Activated CD8-positive, alpha-beta T cell treated with anti-CD3 and anti-CD28 coated beads, Interleukin-2, amount 10 ng/mL, durations not matched to agents 7 days and 5 days (primary cell): ENCODE data around the gene FITM1. TPM values are rescaled to one million over a fixed set of nuclear protein-coding genes. Genes with fewer than 3 reads are reported as not detected.

Experiments used
- ATAC-seq: fragments of 150-1000 bp; cut with Tn5 transposase; one replicate; pipeline ENCODE4 v1.10.0; 2021; ENCODE audit warnings: moderate library complexity
- CTCF ChIA-PET: fragments of 350-600 bp; sonication (Branson Sonifier 250); formaldehyde crosslinking; loops from one replicate; lab custom pipeline; 2021; ENCODE audit warnings: antibody characterized with exemption; lab: Charles Lee
- POLR2A ChIA-PET: fragments of 350-600 bp; sonication (Branson Sonifier 250); formaldehyde crosslinking; loops from one replicate; lab custom pipeline; 2021; ENCODE audit warnings: antibody characterized with exemption; lab: Charles Lee
- DNase-seq: peaks from one replicate; pipeline ENCODE4 v3.0.0-alpha.2; 2020
- H3K27ac Mint-ChIP-seq: one replicate; pipeline ENCODE4 v1.8.0; 2021; ENCODE audit warnings: mild to moderate bottlenecking, mixed read lengths
- H3K27me3 Mint-ChIP-seq: one replicate; pipeline ENCODE4 v1.8.0; 2021; ENCODE audit warnings: low read depth, mixed read lengths
- H3K36me3 Mint-ChIP-seq: one replicate; pipeline ENCODE4 v1.8.0; 2021; ENCODE audit warnings: low read depth, mixed read lengths
- H3K4me1 Mint-ChIP-seq: one replicate; pipeline ENCODE4 v1.8.0; 2021; ENCODE audit warnings: low read depth, mixed read lengths
- H3K4me3 Mint-ChIP-seq: one replicate; pipeline ENCODE4 v1.8.0; 2021; ENCODE audit warnings: mild to moderate bottlenecking, mixed read lengths
- H3K9me3 Mint-ChIP-seq: one replicate; pipeline ENCODE4 v1.8.0; 2022; ENCODE audit warnings: mixed read lengths; ENCODE audit not compliant: insufficient read depth
- total RNA-seq, 2 experiments: library from RNA; stranded (reverse); gene quantifications; one replicate each; pipeline ENCODE4 v1.2.3, GENCODE V29; 2021

FITM1 gene
- total RNA-seq, 2 experiments from 2014 or later = 1.4 to 2.1 TPM

- Mint-ChIP-seq H3K27me3 (no peaks in the 10 kb centered on the region), H3K36me3 (peaks cover 86% of the 10 kb centered on the region), H3K9me3 (no peaks in the 10 kb centered on the region), H3K27ac (peak overlapping the region; percentile 100), H3K4me1 (peaks cover 51% of the 10 kb centered on the region), H3K4me3 (peak overlapping the region; percentile 92)
- ChIA-PET CTCF (interaction anchor here (1.1 to 4.2 kb wide), 29 partner anchors 10 to 150 kb away, joined by 3 to 77 read pairs (median 9); partner anchors contain the start of genes CHMP4A, CIDEB, DCAF11 and EMC9), POLR2A (interaction anchor here (0.6 to 7.6 kb wide), 34 partner anchors 11 to 1668 kb away, joined by 3 to 229 read pairs (median 14); partner anchors contain the start of genes CBLN3, CHMP4A, DCAF11 and EMC9)
- no peak for ATAC-seq
- no peak for DNase-seq
Measured at GRCh38 chr14:24160499-24160849, 30.0 kb downstream of the FITM1 start.

- ChIA-PET CTCF (interaction anchor here (0.7 to 4.2 kb wide), 39 partner anchors 10 to 270 kb away, joined by 3 to 77 read pairs (median 6); partner anchors contain the start of genes CARMIL3, CHMP4A, CIDEB and DCAF11), POLR2A (interaction anchor here (0.5 to 7.6 kb wide), 41 partner anchors 10 to 1228 kb away, joined by 3 to 229 read pairs (median 7); partner anchors contain the start of genes CBLN3, CHMP4A, DCAF11 and EMC9)
- Mint-ChIP-seq H3K4me3 (peak within 1 kb of the TSS; percentile 92), H3K36me3 (peaks cover 88% of the 10 kb centered on the region), H3K27me3 (no peaks in the 10 kb centered on the region), H3K9me3 (no peaks in the 10 kb centered on the region), H3K27ac (peak within 1 kb of the TSS; percentile 100), H3K4me1 (peaks cover 58% of the 10 kb centered on the region)
- ATAC-seq (peak; percentile 86), DNase-seq (peak; percentile 99)
Measured at GRCh38 chr14:24160850-24161804, 30.7 kb downstream of the FITM1 start, which contains the start of gene IRF9. TSS of gene IRF9 (plus strand) at chr14:24161265. CDS start at chr14:24162145, 880 bp downstream.

DNA sequence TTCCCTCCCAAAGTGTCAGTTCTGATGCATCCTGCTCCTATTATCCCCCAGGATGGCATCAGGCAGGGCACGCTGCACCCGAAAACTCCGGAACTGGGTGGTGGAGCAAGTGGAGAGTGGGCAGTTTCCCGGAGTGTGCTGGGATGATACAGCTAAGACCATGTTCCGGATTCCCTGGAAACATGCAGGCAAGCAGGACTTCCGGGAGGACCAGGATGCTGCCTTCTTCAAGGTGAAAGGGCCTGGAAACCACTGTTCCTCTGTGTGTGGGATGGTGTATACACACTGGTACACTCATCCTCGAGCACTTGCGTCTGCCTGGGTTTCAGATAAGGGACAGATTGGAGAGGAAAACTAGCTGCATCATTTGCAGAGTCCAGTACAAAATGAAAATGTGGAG is 31.6 kb downstream of the FITM1 start:
- CTCF ChIA-PET = interaction anchor here (1.1 to 4.2 kb wide), 18 partner anchors 9 to 269 kb away, joined by 3 to 77 read pairs (median 11); partner anchors contain the start of genes CARMIL3, CHMP4A, CIDEB and DCAF11
- POLR2A ChIA-PET = interaction anchor here (0.6 to 7.6 kb wide), 28 partner anchors 9 to 1068 kb away, joined by 3 to 229 read pairs (median 16); partner anchors contain the start of genes CHMP4A, DCAF11, EMC9 and IPO4
- peaks cover 91% of the 10 kb centered on the region for H3K36me3 Mint-ChIP-seq
- peak overlapping the region; percentile 92 for H3K4me3 Mint-ChIP-seq
- H3K27me3 Mint-ChIP-seq = no peaks in the 10 kb centered on the region
- DNase-seq (no peak), ATAC-seq (no peak)
- H3K27ac Mint-ChIP-seq = peak overlapping the region; percentile 100
- peaks cover 60% of the 10 kb centered on the region for H3K4me1 Mint-ChIP-seq
- no peaks in the 10 kb centered on the region for H3K9me3 Mint-ChIP-seq

GRCh38 chr14:24164518-24164991 is 34.1 kb downstream of the FITM1 start:
- Mint-ChIP-seq H3K9me3 (no peaks in the 10 kb centered on the region), H3K27ac (peak overlapping the region; percentile 82), H3K4me1 (peaks cover 66% of the 10 kb centered on the region), H3K4me3 (peak overlapping the region; percentile 20), H3K27me3 (no peaks in the 10 kb centered on the region), H3K36me3 (peaks cover 84% of the 10 kb centered on the region)
- ChIA-PET POLR2A (interaction anchor here (0.6 to 7.6 kb wide), 13 partner anchors 9 to 84 kb away, joined by 3 to 229 read pairs (median 4); partner anchors contain the start of genes DCAF11, IPO4, NRL and PSME2), CTCF (interaction anchor here (1.1 kb wide), 1 partner anchor 133 kb away, joined by 3 read pairs; no protein-coding TSS in a partner anchor)
- ATAC-seq = no peak
- no peak for DNase-seq

DNA sequence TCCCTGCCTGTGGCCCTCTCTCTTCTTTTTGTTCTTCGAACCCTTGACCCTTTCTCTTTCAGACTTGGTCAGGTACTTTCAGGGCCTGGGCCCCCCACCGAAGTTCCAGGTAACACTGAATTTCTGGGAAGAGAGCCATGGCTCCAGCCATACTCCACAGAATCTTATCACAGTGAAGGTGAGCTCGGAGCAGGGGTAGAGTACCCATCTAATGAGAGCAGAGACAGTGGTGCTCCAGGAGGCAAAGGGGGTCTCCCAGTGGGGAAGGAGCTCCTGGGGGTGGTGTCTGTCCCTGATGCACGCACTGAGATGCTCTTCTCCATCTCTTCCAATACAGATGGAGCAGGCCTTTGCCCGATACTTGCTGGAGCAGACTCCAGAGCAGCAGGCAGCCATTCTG is 35.3 kb downstream of the FITM1 start:
- H3K4me3 Mint-ChIP-seq = no peak overlapping the region
- CTCF ChIA-PET = no interaction called here
- H3K4me1 Mint-ChIP-seq = peaks cover 63% of the 10 kb centered on the region
- no peak for DNase-seq
- H3K9me3 Mint-ChIP-seq = no peaks in the 10 kb centered on the region
- H3K27ac Mint-ChIP-seq = no peak overlapping the region
- no peaks in the 10 kb centered on the region for H3K27me3 Mint-ChIP-seq
- POLR2A ChIA-PET = interaction anchor here (1.2 to 7.6 kb wide), 7 partner anchors 12 to 51 kb away, joined by 3 to 229 read pairs (median 11); partner anchors contain the start of genes DCAF11, IPO4, NRL and PSME2
- peaks cover 82% of the 10 kb centered on the region for H3K36me3 Mint-ChIP-seq
- ATAC-seq = no peak

GRCh38 chr14:24167469-24168114 is 37.1 kb downstream of the FITM1 start:
- Mint-ChIP-seq H3K4me1 (peaks cover 72% of the 10 kb centered on the region), H3K9me3 (no peaks in the 10 kb centered on the region), H3K4me3 (no peak overlapping the region), H3K36me3 (peaks cover 78% of the 10 kb centered on the region), H3K27me3 (no peaks in the 10 kb centered on the region), H3K27ac (peak overlapping the region; percentile 63)
- POLR2A ChIA-PET = interaction anchor here (0.6 to 1.4 kb wide), 6 partner anchors 11 to 73 kb away, joined by 3 to 9 read pairs (median 4); partner anchors contain the start of gene EMC9
- CTCF ChIA-PET = no interaction called here
- ATAC-seq (no peak), DNase-seq (no peak)

- peak; percentile 77 for ATAC-seq
- H3K27me3 Mint-ChIP-seq = no peaks in the 10 kb centered on the region
- POLR2A ChIA-PET = interaction anchor here (0.6 to 6.2 kb wide), 10 partner anchors 9 to 1036 kb away, joined by 3 to 74 read pairs (median 4); partner anchors contain the start of genes IPO4 and IRF9
- DNase-seq = peak; percentile 85
- peak within 1 kb of the TSS; percentile 77 for H3K4me3 Mint-ChIP-seq
- H3K36me3 Mint-ChIP-seq = peaks cover 60% of the 10 kb centered on the region
- CTCF ChIA-PET = interaction anchor here (0.6 to 2.5 kb wide), 2 partner anchors 11 to 44 kb away, joined by 5 to 7 read pairs; partner anchors contain the start of genes IRF9 and MDP1
- peaks cover 50% of the 10 kb centered on the region for H3K4me1 Mint-ChIP-seq
- H3K9me3 Mint-ChIP-seq = no peaks in the 10 kb centered on the region
- H3K27ac Mint-ChIP-seq = peak within 1 kb of the TSS; percentile 81
Measured at GRCh38 chr14:24171422-24172260, 41.2 kb downstream of the FITM1 start, which contains the start of gene REC8. TSS of gene REC8 (plus strand) at chr14:24172080. CDS start at chr14:24172553, 473 bp downstream.

DNA sequence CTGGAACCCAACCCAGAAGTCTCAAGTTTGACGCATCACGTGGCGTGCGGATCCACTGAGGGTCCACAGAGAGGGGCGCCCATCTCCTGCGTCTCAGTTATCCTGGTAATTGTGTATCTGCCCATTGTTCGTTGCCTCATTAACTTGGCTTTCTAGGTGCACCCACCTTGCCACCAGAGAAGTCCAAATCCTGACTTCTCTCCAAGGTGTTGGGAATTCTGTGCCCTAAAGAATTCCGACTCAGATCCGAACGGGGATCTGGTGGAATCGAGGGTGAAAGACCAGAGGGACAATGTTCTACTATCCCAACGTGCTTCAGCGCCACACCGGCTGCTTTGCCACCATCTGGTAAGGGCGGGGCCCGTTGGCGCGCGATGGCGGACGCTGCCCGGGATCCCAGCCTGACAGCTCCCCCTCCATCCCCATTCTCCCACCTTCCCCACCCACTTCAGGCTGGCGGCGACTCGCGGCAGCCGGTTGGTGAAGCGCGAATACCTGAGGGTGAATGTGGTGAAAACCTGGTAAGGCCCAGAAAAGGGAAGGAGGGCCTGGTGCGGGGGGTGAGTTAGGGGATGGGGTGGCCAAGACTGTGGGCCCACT is 41.9 kb downstream of the FITM1 start:
- Mint-ChIP-seq H3K36me3 (peaks cover 60% of the 10 kb centered on the region), H3K27me3 (no peaks in the 10 kb centered on the region), H3K4me3 (peak overlapping the region; percentile 77), H3K9me3 (no peaks in the 10 kb centered on the region), H3K4me1 (peaks cover 44% of the 10 kb centered on the region), H3K27ac (peak overlapping the region; percentile 72)
- POLR2A ChIA-PET = interaction anchor here (2.0 to 6.2 kb wide), 3 partner anchors 11 to 15 kb away, joined by 4 to 74 read pairs (median 25); partner anchors contain the start of genes IPO4 and IRF9
- CTCF ChIA-PET = interaction anchor here (2.5 kb wide), 1 partner anchor 11 kb away, joined by 7 read pairs; the partner anchor contains the start of gene IRF9
- DNase-seq (no peak), ATAC-seq (no peak)

DNA sequence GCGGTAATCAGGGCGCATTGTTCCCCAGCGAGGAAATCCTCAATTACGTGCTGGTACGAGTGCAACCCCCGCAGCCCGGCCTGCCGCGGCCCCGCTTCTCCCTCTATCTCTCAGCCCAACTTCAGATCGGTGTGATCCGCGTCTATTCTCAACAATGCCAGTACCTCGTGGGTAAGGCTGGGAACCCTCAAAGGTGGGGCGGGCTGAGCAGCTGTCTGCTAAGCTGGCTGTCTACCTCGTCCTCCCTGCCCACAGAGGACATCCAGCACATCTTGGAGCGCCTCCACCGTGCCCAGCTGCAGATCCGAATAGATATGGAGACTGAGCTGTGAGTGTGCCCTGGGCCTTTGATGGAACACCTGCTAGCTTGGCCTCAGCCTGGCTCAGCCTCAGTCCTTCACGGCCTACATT is 42.4 kb downstream of the FITM1 start:
- DNase-seq (no peak), ATAC-seq (no peak)
- ChIA-PET CTCF (interaction anchor here (0.7 to 1.0 kb wide), 2 partner anchors 11 to 70 kb away, joined by 3 to 4 read pairs; partner anchors contain the start of genes IRF9 and TINF2), POLR2A (interaction anchor here (0.9 to 6.2 kb wide), 5 partner anchors 8 to 14 kb away, joined by 3 to 74 read pairs (median 4); partner anchors contain the start of genes IPO4 and IRF9)
- Mint-ChIP-seq H3K4me1 (peaks cover 41% of the 10 kb centered on the region), H3K36me3 (peaks cover 58% of the 10 kb centered on the region), H3K9me3 (no peaks in the 10 kb centered on the region), H3K4me3 (peak overlapping the region; percentile 77), H3K27me3 (no peaks in the 10 kb centered on the region), H3K27ac (peak overlapping the region; percentile 60)
